ENCODE results near the gene TOMM5.

TOMM5 gene

DNA sequence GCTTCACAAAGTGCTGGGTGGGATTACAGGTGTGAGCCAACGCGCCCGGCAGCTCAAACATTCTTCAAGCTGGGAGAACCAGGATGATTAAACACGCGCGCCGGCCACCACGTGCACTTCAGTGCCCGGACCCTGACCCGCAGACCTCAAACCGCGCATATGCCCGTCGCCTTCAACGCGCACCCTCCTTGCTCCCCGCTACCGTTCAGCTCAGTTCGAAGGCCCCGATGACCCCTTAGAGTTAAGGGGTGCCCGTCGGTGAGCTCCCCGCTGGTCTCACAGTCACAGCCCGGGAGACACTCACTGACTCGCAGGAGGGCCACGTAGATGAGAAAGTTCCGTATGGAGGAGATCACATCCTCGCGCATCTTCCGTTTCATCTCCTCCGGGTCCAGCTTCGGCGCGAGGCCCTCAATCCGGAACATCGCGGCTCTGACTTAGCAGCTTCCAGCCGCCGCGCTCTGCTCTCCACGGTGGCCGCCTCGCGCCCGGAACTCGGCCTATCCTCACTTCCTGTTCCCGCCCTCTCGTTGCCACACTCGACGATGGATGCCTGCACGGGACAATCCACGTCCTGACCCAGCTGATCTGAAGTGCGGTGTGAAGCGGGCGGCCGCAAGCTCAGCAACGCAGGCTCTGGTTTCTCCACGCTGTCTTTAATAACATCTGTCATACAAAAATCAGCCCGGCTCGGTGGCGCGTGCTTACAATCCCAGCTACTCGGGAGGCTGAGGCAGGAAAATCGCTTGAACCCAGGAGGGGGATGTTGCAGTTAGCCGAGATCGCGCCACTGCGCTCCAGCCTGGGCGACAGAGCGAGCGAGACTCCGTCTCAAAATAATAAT is at the start of gene TOMM5:
Gene TOMM5 (minus strand): TSS at position 490 of the 844 bp plus-strand sequence. CDS start 65 bp downstream, at position 425.
- DNase-seq, result peak; percentile 51

GRCh38 chr9:37641331-37641730 is 48.9 kb upstream of the TOMM5 start:
- no peak for DNase-seq

GRCh38 chr9:37640246-37640645 is 47.8 kb upstream of the TOMM5 start:
- DNase-seq, result no peak

DNA sequence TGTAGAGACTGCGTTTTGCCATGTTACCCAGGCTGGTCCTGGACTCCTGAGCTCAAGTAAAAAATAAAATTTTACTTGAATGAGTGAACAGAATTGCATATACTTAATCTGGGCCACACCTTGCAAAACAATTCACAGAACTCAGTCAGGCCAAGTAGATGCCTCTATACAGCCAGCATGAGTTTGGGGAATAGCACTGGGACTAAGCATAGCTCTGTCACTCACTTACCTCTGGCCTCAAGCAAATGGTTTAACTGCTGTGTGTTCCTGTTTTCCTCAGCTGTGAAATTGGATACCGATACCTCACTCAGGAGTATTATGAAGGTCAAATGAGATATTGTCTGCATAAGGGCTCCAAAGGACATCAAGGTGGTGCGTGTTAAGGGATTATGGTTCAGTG is 47.4 kb upstream of the TOMM5 start:
- DNase-seq, result no peak

GRCh38 chr9:37639109-37639762 is 46.8 kb upstream of the TOMM5 start:
- DNase-seq, result no peak

GRCh38 chr9:37636511-37637448 is 44.4 kb upstream of the TOMM5 start:
- DNase-seq, result no peak

DNA sequence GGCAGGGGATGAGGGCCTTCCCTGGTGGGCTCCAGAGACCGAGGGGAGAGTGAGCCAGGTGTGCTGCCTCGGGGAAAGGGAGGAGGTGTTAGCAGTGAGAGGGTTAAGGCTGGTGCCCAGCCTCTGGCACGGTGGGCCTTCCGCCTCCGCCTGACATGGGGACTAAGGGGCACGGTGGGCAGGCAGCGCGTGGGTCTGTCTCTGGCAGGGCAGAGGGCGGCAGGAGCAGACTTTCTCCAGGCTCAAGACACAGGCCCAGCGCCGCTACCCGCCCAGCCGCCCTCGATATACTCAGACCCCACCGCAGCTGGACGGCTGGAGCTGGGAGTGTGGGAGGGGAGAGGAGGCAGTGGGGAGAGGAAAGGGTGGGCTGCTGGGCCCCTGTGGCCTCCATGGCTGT is 43.4 kb upstream of the TOMM5 start:
- no peak for DNase-seq

- no peak for DNase-seq
Measured at GRCh38 chr9:37632479-37632878, 40.1 kb upstream of the TOMM5 start.

GRCh38 chr9:37626708-37627292 is 34.4 kb upstream of the TOMM5 start:
- DNase-seq, result no peak

DNA sequence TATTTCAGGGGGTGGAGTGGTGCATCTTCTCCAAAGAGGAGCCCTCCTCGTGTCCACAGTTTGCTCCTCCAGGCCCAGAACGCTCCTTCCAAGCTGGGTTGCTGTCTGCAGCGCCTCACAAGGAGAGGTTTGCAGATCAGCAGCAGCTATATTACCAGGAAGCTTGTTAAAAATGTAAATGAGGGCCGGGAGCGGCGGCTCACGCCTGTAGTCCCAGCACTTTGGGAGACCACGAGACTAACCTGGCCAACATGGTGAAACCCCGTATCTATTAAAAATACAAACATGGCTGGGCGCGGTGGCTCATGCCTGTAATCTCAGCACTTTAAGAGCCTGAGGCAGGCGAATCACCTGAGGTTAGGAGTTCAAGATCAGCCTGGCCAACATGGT is 33.4 kb upstream of the TOMM5 start:
- DNase-seq, result no peak

GRCh38 chr9:37625036-37625757 is 32.8 kb upstream of the TOMM5 start:
- DNase-seq, result no peak

DNA sequence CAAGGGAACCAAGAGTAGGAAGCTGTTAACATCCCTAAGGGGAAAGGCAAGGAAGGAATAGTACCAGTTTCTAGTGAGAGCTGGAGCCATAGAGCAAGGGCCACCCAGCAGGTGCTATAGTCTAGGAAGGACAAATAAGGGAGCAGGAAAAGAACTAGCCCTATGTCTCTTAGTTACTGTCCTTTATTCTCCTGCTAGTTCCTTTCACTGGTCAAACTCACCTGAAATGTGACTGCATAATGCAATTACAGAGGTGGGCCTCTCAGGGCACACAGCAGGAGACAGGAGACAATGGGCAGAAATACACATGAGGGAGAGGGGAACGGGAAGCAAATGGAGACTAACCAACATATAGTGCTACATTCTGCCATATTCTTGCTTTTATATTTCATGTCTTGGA is 31.7 kb upstream of the TOMM5 start:
- no peak for DNase-seq

DNA sequence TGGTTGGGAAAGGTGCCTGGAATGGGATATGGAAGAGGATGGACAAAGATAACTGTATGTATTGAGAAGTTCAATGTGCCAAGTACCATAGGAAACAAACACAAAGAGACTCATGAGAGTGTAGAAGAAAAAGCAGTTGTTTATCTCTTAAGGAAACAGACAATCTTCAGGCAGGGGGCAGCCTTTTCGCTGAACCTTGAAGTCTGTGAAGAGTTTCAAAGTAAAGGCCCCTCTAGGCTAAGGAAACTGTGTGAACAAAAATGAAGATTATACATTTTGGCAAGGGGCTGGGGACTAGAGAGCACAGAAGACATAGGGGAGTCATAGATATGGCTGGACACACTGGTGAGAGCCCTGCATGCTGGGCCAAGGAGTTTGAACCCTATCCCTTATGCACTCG is 30.9 kb upstream of the TOMM5 start:
- DNase-seq, result no peak

GRCh38 chr9:37622462-37622861 is 30.1 kb upstream of the TOMM5 start:
- DNase-seq, result no peak

DNA sequence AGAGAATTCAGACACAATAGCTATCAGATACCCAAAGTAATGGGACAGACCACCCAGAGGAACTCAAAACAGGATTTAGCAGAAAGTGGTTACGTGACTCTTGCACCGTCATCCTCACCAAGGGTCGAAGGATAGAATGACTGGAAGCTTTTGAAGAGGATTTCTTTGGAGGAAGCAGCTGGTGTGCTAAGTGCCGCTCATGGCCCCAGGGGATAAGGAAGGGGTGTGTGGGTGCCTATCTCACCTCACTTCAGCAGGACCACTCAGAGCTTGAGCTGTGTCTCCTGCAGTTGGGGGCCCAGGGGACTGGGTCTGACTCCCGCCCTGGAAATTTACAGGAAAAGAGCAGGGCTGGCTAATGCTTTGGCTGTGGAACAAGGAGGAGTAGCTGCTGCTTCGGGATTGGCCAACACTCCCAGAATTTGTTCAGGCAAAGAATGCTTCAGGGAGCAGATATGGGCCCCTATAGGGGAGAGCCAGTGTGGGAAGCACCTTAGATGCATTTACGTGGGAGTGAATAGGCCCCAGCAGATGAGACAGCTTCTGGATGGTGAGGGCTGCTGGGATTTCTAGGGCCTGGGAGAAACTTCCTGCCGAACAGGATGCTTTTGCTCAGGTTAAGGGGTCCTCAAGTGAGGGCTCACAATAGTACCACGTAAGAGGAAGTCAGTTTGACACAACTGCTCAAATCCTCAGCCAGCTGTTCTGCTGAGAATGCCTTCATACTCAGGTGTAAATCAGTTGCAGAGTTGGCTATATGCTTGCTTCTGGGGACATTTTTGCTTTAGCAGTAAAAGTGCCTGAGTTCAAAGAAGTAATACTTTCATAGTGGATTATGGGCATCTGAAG is 29.1 kb upstream of the TOMM5 start:
- DNase-seq, result no peak

DNA sequence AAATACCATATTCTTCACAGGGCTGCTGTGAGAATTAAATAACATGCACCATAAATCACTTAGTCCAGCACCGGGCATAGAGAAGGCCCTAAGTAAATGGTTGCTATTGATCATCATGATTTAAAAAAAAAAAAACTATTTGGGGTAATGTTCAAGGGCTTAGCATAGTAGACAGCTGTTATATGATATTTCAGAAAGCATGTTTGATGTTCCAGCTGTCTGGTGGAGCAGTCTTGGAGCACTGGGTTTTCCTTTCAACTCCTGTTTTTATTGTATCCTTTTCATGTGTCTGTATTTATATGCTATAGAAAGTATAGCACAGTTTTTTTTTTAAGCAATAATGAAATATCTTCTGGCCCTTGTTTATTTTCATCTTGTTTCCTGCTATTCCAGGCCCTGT is 28.0 kb upstream of the TOMM5 start:
- DNase-seq, result no peak

GRCh38 chr9:37619806-37620205 is 27.4 kb upstream of the TOMM5 start:
- no peak for DNase-seq

- no peak for DNase-seq
Measured at GRCh38 chr9:37618817-37619216, 26.4 kb upstream of the TOMM5 start.

DNA sequence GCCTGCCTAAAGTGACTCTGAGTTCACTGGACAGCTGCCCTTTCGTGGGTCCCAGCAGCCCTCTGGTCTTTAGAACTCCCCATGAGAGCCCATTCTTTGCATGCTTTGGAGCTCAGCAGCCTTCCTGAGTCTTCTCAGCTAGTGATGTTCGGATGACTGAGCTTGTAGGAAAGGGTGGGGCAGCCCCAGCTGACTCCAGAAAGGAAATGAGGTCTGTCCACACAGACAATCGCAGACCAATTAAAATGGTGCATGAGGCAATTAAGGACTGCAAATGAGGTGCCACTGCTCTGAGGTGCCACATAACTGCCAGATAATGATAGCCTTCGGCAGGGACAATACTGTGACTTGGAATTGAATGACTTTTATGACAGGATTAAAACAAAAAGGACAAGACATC is 25.4 kb upstream of the TOMM5 start:
- no peak for DNase-seq

DNA sequence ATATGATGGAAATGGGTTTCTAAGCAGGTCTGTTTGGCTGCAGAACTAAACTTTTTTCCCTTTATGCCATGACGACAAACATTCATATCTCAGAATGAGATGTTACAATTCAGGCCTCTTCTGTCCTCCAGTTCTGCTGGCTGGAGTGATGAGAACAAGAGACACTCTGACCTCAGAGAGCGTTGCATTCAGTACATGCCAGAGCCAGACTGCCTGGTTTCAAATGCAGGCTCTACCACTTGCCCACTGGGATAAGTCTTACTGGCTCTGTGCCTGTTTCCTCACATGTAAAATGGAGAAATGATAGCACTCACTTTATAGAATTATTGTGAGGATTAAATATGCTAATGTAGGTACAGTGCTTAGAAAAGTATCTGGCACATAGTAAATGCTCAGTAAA is 24.8 kb upstream of the TOMM5 start:
- DNase-seq, result no peak

- no peak for DNase-seq
Measured at GRCh38 chr9:37611961-37612360, 19.6 kb upstream of the TOMM5 start.

All from NCI-H187 treated with DMSO at 0.1 percent for 48 hours (cell line).